K562 (cell line): Measurements from ENCODE around the gene DNAAF2.
"Not testable (repeated sequence)": the region's sequence is repeated elsewhere in the genome, so short reads cannot be mapped to it uniquely, and the experiment has no call there.

Experiments
- EP300 ChIP-seq: IDR thresholded peaks from 2 replicates; pipeline ENCODE4 v1.6.1; 2012; ENCODE audit warnings: low read length, improper control_type of control experiment
- FOXK1 ChIP-seq: sonication (generic); formaldehyde crosslinking; IDR thresholded peaks from 2 replicates; pipeline ENCODE4 v1.8.0; 2022; ENCODE audit warnings: missing genetic modification reagents, mild to moderate bottlenecking, borderline replicate concordance
- HDAC6 ChIP-seq: IDR thresholded peaks from 2 replicates; pipeline ENCODE4 v1.6.1; 2012; ENCODE audit warnings: low read depth, mild to moderate bottlenecking, control low read depth, inconsistent platforms, low read length, moderate library complexity
- HOMEZ ChIP-seq: fragments of 250-450 bp; sonication (Bioruptor Pico); IDR thresholded peaks from 2 replicates; pipeline ENCODE4 v1.4.0; 2020; ENCODE audit warnings: mild to moderate bottlenecking, moderate library complexity
- MAX ChIP-seq: sonication (generic); formaldehyde crosslinking; IDR thresholded peaks from 2 replicates; pipeline ENCODE4 v1.9.0; 2022; ENCODE audit warnings: mild to moderate bottlenecking, missing genetic modification reagents
- POLR2A ChIP-seq: fragments of 450-650 bp; conservative IDR thresholded peaks from 2 replicates; pipeline ENCODE4 v1.6.1; 2016
- RFX5 ChIP-seq: IDR thresholded peaks from 2 replicates; pipeline ENCODE4 v1.6.1; 2011; ENCODE audit warnings: low read depth, mild to moderate bottlenecking, improper control_type of control experiment, low read length
- ZNF408 ChIP-seq: fragments of 250-450 bp; sonication (Bioruptor Pico); IDR thresholded peaks from 2 replicates; pipeline ENCODE4 v1.4.0; 2020; ENCODE audit warnings: low read depth, mild to moderate bottlenecking, moderate library complexity

- TF ChIP-seq MAX (CRISPR knock-in tag); HOMEZ; ZNF408; POLR2A; EP300; FOXK1; RFX5; HDAC6: not testable (repeated sequence)
These were observed 22.5 kb upstream of the DNAAF2 start for GRCh38 chr14:49657500-49657899.
